Breast epithelium (tissue), 3 donors: Measurements from ENCODE around the gene KIF1A.

Source experiments
- CTCF ChIP-seq, 3 donors: fragments of 450-650 bp; IDR thresholded peaks; one replicate each; pipeline ENCODE4 v1.5.1; 2016 to 2017; ENCODE audit warnings: antibody characterized with exemption in 3 of 3, mild to moderate bottlenecking in 3 of 3, moderate library complexity in 3 of 3
- POLR2A ChIP-seq: fragments of 450-650 bp; IDR thresholded peaks from one replicate; pipeline ENCODE4 v1.6.1; 2016; ENCODE audit warnings: antibody characterized with exemption, mild to moderate bottlenecking, moderate library complexity
- POLR2AphosphoS5 ChIP-seq, 3 donors: sonication (generic); formaldehyde crosslinking; IDR thresholded peaks; one replicate each; pipeline ENCODE4 v1.6.1; 2017; ENCODE audit warnings: antibody characterized with exemption in 3 of 3

- TF ChIP-seq POLR2A (no peak), CTCF (IDR thresholded peaks at IDR 0.05) (no peak), POLR2AphosphoS5 (IDR thresholded peaks at IDR 0.05) (no peak)
Measured at GRCh38 chr2:240670950-240671349, 149.1 kb downstream of the KIF1A start.
